ENCODE data around the gene LSAMP. TPM values are rescaled to one million over a fixed set of nuclear protein-coding genes. Genes with fewer than 3 reads are reported as not detected.

LSAMP gene
- total RNA-seq, 4 donors from 2014 or later: 4.3 to 5.2 (median 5.0) TPM

GRCh38 chr3:116306720-116307119 lies 138.6 kb downstream of the LSAMP start:
- no peak overlapping the region for H3K27ac ChIP-seq
- 64% methylated on average over 2 of the region's 2 CpGs for WGBS
- no peak for DNase-seq (ENCODE audit: low spot score in 2 of 2)
- no peaks in the 10 kb centered on the region for H3K27me3 ChIP-seq
- TF ChIP-seq POLR2A (IDR thresholded peaks at IDR 0.05): no peak
- TF ChIP-seq, protein P1, sequence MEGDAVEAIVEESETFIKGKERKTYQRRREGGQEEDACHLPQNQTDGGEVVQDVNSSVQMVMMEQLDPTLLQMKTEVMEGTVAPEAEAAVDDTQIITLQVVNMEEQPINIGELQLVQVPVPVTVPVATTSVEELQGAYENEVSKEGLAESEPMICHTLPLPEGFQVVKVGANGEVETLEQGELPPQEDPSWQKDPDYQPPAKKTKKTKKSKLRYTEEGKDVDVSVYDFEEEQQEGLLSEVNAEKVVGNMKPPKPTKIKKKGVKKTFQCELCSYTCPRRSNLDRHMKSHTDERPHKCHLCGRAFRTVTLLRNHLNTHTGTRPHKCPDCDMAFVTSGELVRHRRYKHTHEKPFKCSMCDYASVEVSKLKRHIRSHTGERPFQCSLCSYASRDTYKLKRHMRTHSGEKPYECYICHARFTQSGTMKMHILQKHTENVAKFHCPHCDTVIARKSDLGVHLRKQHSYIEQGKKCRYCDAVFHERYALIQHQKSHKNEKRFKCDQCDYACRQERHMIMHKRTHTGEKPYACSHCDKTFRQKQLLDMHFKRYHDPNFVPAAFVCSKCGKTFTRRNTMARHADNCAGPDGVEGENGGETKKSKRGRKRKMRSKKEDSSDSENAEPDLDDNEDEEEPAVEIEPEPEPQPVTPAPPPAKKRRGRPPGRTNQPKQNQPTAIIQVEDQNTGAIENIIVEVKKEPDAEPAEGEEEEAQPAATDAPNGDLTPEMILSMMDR (IDR thresholded peaks at IDR 0.05): no peak
- no peak for TF ChIP-seq POLR2AphosphoS5 (IDR thresholded peaks at IDR 0.05)
- no peak for TF ChIP-seq EP300 (IDR thresholded peaks at IDR 0.05)
- H3K4me1 ChIP-seq: no peaks in the 10 kb centered on the region
- H3K4me3 ChIP-seq: no peak overlapping the region
- no peaks in the 10 kb centered on the region for H3K36me3 ChIP-seq
- H3K9me3 ChIP-seq: no peaks in the 10 kb centered on the region

DNA sequence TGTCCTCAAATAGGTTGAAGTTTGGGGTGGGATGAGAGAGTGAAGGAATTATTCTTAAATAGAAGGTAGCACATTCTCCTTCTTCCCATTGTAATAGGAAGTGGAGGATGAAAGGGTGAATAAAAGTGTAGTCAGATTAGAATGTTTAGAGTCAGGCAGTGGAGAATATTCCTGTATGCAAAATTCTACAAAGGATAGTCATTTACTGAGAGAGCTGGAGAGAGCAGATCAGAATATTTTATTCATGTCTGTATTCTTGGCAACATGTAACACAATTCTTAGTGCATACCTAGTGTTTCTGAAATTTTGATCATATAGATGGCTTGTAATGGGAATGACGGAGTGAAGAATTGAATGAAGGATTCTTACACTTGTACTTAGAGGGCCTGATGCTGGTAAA lies 139.1 kb downstream of the LSAMP start:
- Histone ChIP-seq H3K27ac (no peak overlapping the region), H3K9me3 (no peaks in the 10 kb centered on the region), H3K4me1 (no peaks in the 10 kb centered on the region), H3K36me3 (no peaks in the 10 kb centered on the region), H3K27me3 (no peaks in the 10 kb centered on the region), H3K4me3 (no peak overlapping the region)
- 94% methylated on average over 1 of the region's 1 CpG for WGBS
- DNase-seq (ENCODE audit: low spot score in 2 of 2): no peak
- TF ChIP-seq POLR2A (IDR thresholded peaks at IDR 0.05) (no peak), EP300 (IDR thresholded peaks at IDR 0.05) (no peak), POLR2AphosphoS5 (IDR thresholded peaks at IDR 0.05) (no peak)
- TF ChIP-seq, protein P1 (IDR thresholded peaks at IDR 0.05): no peak

GRCh38 chr3:116302087-116302747 lies 143.1 kb downstream of the LSAMP start:
- H3K4me1 ChIP-seq: no peaks in the 10 kb centered on the region
- H3K9me3 ChIP-seq: no peaks in the 10 kb centered on the region
- H3K27me3 ChIP-seq: no peaks in the 10 kb centered on the region
- DNase-seq (ENCODE audit: low spot score in 2 of 2): no peak
- H3K4me3 ChIP-seq: no peak overlapping the region
- no peak for TF ChIP-seq EP300 (IDR thresholded peaks at IDR 0.05)
- no peak for TF ChIP-seq POLR2AphosphoS5 (IDR thresholded peaks at IDR 0.05)
- TF ChIP-seq, protein P1 (IDR thresholded peaks at IDR 0.05): no peak
- TF ChIP-seq POLR2A (IDR thresholded peaks at IDR 0.05): no peak
- H3K36me3 ChIP-seq: no peaks in the 10 kb centered on the region
- no peak overlapping the region for H3K27ac ChIP-seq
- 45% methylated on average over 4 of the region's 4 CpGs for WGBS

DNA sequence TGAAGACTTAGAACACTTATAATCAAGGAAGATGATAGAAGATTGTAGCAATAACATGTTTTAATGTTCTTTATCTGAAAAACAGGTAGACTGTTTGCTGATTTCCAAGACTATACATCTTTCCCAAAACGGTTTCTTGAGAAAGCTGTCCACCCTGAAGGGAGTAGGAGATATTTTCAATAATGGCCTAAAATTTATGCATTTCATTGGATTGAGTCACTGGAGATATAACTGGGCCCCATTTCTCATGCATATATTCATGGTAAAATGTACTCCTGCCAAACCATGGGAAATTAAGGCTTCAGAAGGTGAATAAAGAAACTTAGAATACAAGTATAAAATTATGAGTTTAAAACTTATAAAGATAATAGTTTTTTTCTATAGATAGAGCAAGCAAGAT lies 143.9 kb downstream of the LSAMP start:
- 74% methylated on average over 1 of the region's 1 CpG for WGBS
- no peak for DNase-seq (ENCODE audit: low spot score in 2 of 2)
- H3K36me3 ChIP-seq: no peaks in the 10 kb centered on the region
- H3K4me3 ChIP-seq: no peak overlapping the region
- TF ChIP-seq EP300 (IDR thresholded peaks at IDR 0.05): no peak
- TF ChIP-seq, protein P1 (IDR thresholded peaks at IDR 0.05): no peak
- no peak for TF ChIP-seq POLR2A (IDR thresholded peaks at IDR 0.05)
- TF ChIP-seq POLR2AphosphoS5 (IDR thresholded peaks at IDR 0.05): no peak
- no peaks in the 10 kb centered on the region for H3K9me3 ChIP-seq
- H3K27me3 ChIP-seq: no peaks in the 10 kb centered on the region
- H3K4me1 ChIP-seq: no peaks in the 10 kb centered on the region
- H3K27ac ChIP-seq: no peak overlapping the region

GRCh38 chr3:116300226-116300625 lies 145.1 kb downstream of the LSAMP start:
- Histone ChIP-seq H3K4me3 (no peak overlapping the region), H3K36me3 (no peaks in the 10 kb centered on the region), H3K4me1 (no peaks in the 10 kb centered on the region), H3K9me3 (no peaks in the 10 kb centered on the region), H3K27ac (no peak overlapping the region), H3K27me3 (no peaks in the 10 kb centered on the region)
- DNase-seq (ENCODE audit: low spot score in 2 of 2): no peak
- WGBS: 80% methylated on average over 5 of the region's 5 CpGs
- TF ChIP-seq POLR2AphosphoS5 (IDR thresholded peaks at IDR 0.05) (no peak), POLR2A (IDR thresholded peaks at IDR 0.05) (no peak), EP300 (IDR thresholded peaks at IDR 0.05) (no peak)
- TF ChIP-seq, protein P1 (IDR thresholded peaks at IDR 0.05): no peak
